Mesenchymal stem cell (in vitro differentiated cells and primary cell): ENCODE results near the gene RPAP2.
A peak's percentile ranks its signal among the peaks of the same experiment; 100 is the strongest.

Experiments used
- DNase-seq: peaks from one replicate; pipeline ENCODE4 v3.0.0-alpha.2; 2013
- H2AFZ ChIP-seq: one replicate; pipeline ENCODE4 v1.6.1; 2013; ENCODE audit warnings: low read depth, mild to moderate bottlenecking, control low read depth, inconsistent platforms, low read length, moderate library complexity
- H2AK5ac ChIP-seq: 2 replicates; pipeline ENCODE4 v1.6.1; 2013; ENCODE audit warnings: low read length, moderate library complexity, mild to moderate bottlenecking, inconsistent platforms; ENCODE audit not compliant: severe bottlenecking
- H2BK120ac ChIP-seq: one replicate; pipeline ENCODE4 v1.6.1; 2013; ENCODE audit warnings: low read depth, mild to moderate bottlenecking, inconsistent platforms, low read length, moderate library complexity
- H2BK12ac ChIP-seq, 2 experiments: one replicate each; pipeline ENCODE4 v1.6.1; 2013; ENCODE audit warnings: inconsistent platforms in 2 of 2, low read length in 2 of 2, mild to moderate bottlenecking in 2 of 2, moderate library complexity in 2 of 2, control low read depth in 1 of 2
- H2BK15ac ChIP-seq: one replicate; pipeline ENCODE4 v1.6.1; 2013; ENCODE audit warnings: mild to moderate bottlenecking, low read depth, inconsistent platforms; ENCODE audit not compliant: poor library complexity, severe bottlenecking
- H2BK5ac ChIP-seq: 2 replicates; pipeline ENCODE4 v1.6.1; 2013; ENCODE audit warnings: low read depth, mild to moderate bottlenecking, low read length, control low read depth, inconsistent platforms; ENCODE audit not compliant: poor library complexity, severe bottlenecking
- H3K14ac ChIP-seq, 2 experiments: one replicate each; pipeline ENCODE4 v1.6.1; 2013; ENCODE audit warnings: inconsistent platforms in 2 of 2, low read length in 2 of 2, control low read depth in 1 of 2, mild to moderate bottlenecking in 1 of 2, moderate library complexity in 1 of 2
- H3K18ac ChIP-seq, 2 experiments: one replicate each; pipeline ENCODE4 v1.6.1; 2013; ENCODE audit warnings: inconsistent platforms in 2 of 2, low read length in 2 of 2, control low read depth in 1 of 2, low read depth in 1 of 2, mild to moderate bottlenecking in 1 of 2
- H3K23ac ChIP-seq, 2 experiments: one replicate each; pipeline ENCODE4 v1.6.1; 2013; ENCODE audit warnings: inconsistent platforms in 2 of 2, low read length in 2 of 2, mild to moderate bottlenecking in 2 of 2, moderate library complexity in 2 of 2, control low read depth in 1 of 2
- H3K27ac ChIP-seq: 2 replicates; pipeline ENCODE4 v1.5.1; 2013; ENCODE audit warnings: mild to moderate bottlenecking, moderate library complexity, low read length, control low read depth, inconsistent platforms; ENCODE audit not compliant: poor library complexity, severe bottlenecking
- H3K27me3 ChIP-seq, 2 experiments: 2 replicates each; pipeline versions ENCODE4 v1.6.1 to v1.7.0; 2013; ENCODE audit warnings: low read length in 2 of 2, mild to moderate bottlenecking in 2 of 2, moderate library complexity in 2 of 2, control low read depth in 1 of 2, inconsistent platforms in 1 of 2; ENCODE audit not compliant: control insufficient read depth in 1 of 2, insufficient read depth in 1 of 2
- H3K36me3 ChIP-seq, 2 experiments: 2 replicates each; pipeline versions ENCODE4 v1.6.1 to v1.7.0; 2013; ENCODE audit warnings: low read length in 2 of 2, control low read depth in 1 of 2, inconsistent platforms in 1 of 2, low read depth in 1 of 2, mild to moderate bottlenecking in 1 of 2; ENCODE audit not compliant: insufficient read depth in 2 of 2, control insufficient read depth in 1 of 2
- H3K4ac ChIP-seq, 2 experiments: one replicate each; pipeline ENCODE4 v1.6.1; 2013; ENCODE audit warnings: inconsistent platforms in 2 of 2, low read length in 2 of 2, mild to moderate bottlenecking in 2 of 2, moderate library complexity in 2 of 2, control low read depth in 1 of 2, low read depth in 1 of 2
- H3K4me1 ChIP-seq: 2 replicates; pipeline ENCODE4 v1.6.1; 2013; ENCODE audit warnings: low read depth, low read length, control low read depth; ENCODE audit not compliant: control insufficient read depth, insufficient read depth
- H3K4me2 ChIP-seq: 2 replicates; pipeline ENCODE4 v1.6.1; 2013; ENCODE audit warnings: low read length, mild to moderate bottlenecking, inconsistent platforms; ENCODE audit not compliant: poor library complexity, severe bottlenecking
- H3K4me3 ChIP-seq, 2 experiments: 2 replicates each; pipeline versions ENCODE4 v1.5.1 to v1.7.0; 2013; ENCODE audit warnings: low read length in 2 of 2, mild to moderate bottlenecking in 2 of 2, control low read depth in 1 of 2, low read depth in 1 of 2; ENCODE audit not compliant: insufficient read depth in 1 of 2
- H3K79me1 ChIP-seq: replicated peaks from 2 replicates; pipeline ENCODE4 v1.6.1; 2013; ENCODE audit warnings: mild to moderate bottlenecking, control low read depth, low read length, inconsistent platforms; ENCODE audit not compliant: poor library complexity, severe bottlenecking
- H3K9ac ChIP-seq: 2 replicates; pipeline ENCODE4 v1.7.0; 2013; ENCODE audit warnings: mild to moderate bottlenecking, low read length, moderate library complexity
- H3K9me3 ChIP-seq: 2 replicates; pipeline ENCODE4 v1.7.0; 2013; ENCODE audit warnings: mild to moderate bottlenecking, low read length; ENCODE audit not compliant: control insufficient read depth
- H4K8ac ChIP-seq: one replicate; pipeline ENCODE4 v1.6.1; 2013; ENCODE audit warnings: inconsistent platforms, mild to moderate bottlenecking, low read length, moderate library complexity
- H4K91ac ChIP-seq: one replicate; pipeline ENCODE4 v1.6.1; 2013; ENCODE audit warnings: mild to moderate bottlenecking, low read length, inconsistent platforms
- WGBS: methylation state at CpG from one replicate; pipeline ENCODE4 v1.1.7; 2013; ENCODE audit warnings: mixed read lengths; 5-methylcytosine and 5-hydroxymethylcytosine counted together

Gene RPAP2

GRCh38 chr1:92323473-92324453 is 24.9 kb downstream of the RPAP2 start:
- Histone ChIP-seq H2BK15ac (no peak overlapping the region), H2BK12ac (no peak overlapping the region), H3K23ac (no peak overlapping the region), H3K14ac (no peak overlapping the region), H3K27me3 (no peaks in the 10 kb centered on the region), H2AK5ac (no peak overlapping the region), H2BK120ac (no peak overlapping the region), H3K36me3 (peaks cover 12 to 70% of the 10 kb centered on the region in 2 experiments), H2AFZ (no peak overlapping the region), H4K8ac (no peak overlapping the region), H4K91ac (no peak overlapping the region), H2BK5ac (no peak overlapping the region), H3K18ac (no peak overlapping the region), H3K4me2 (no peak overlapping the region), H3K9ac (no peak overlapping the region), H3K4me3 (no peak overlapping the region), H3K9me3 (peaks cover 35% of the 10 kb centered on the region), H3K79me1 (peaks cover 10% of the 10 kb centered on the region), H3K27ac (no peak overlapping the region), H3K4ac (no peak overlapping the region), H3K4me1 (no peaks in the 10 kb centered on the region)
- no peak for DNase-seq
- WGBS = 96% methylated on average over 5 of the region's 7 CpGs

DNA sequence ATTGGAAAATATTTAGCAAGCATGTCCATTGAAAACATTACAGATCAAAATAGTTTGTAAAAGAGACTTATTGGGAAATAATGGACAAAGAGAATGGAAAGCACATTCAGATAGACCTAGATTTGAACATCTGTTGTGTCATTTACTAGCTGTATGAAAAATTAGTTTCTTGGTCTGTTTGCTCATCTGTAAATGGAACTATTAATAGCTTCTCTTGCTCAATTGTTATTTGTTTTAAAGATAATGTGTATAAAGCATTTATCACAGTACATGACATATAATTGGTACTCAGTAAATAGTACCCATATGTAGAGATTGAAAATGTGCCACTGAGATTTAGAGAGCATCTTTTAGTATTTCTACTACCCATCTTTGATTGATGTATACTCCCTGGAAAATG is 25.9 kb downstream of the RPAP2 start:
- Histone ChIP-seq H2BK5ac (no peak overlapping the region), H3K27me3 (no peaks in the 10 kb centered on the region), H4K91ac (no peak overlapping the region), H2AK5ac (no peak overlapping the region), H3K4me1 (peaks cover 3% of the 10 kb centered on the region), H3K79me1 (peaks cover 12% of the 10 kb centered on the region), H2AFZ (no peak overlapping the region), H2BK12ac (no peak overlapping the region), H3K18ac (no peak overlapping the region), H3K9me3 (peaks cover 44% of the 10 kb centered on the region), H3K14ac (no peak overlapping the region), H4K8ac (no peak overlapping the region), H3K4me2 (no peak overlapping the region), H3K23ac (no peak overlapping the region), H3K9ac (no peak overlapping the region), H3K4ac (no peak overlapping the region), H3K36me3 (peaks cover 20 to 72% of the 10 kb centered on the region in 2 experiments), H3K4me3 (no peak overlapping the region), H2BK15ac (no peak overlapping the region), H2BK120ac (no peak overlapping the region), H3K27ac (no peak overlapping the region)
- DNase-seq = no peak

GRCh38 chr1:92326681-92327080 is 27.8 kb downstream of the RPAP2 start:
- H3K23ac ChIP-seq = no peak overlapping the region
- peaks cover 19 to 67% of the 10 kb centered on the region in 2 experiments for H3K36me3 ChIP-seq
- H2AFZ ChIP-seq = no peak overlapping the region
- H3K4me1 ChIP-seq = peaks cover 3% of the 10 kb centered on the region
- H4K91ac ChIP-seq = no peak overlapping the region
- WGBS = no CpG with 5 or more reads among the region's 1 CpG
- no peak overlapping the region for H3K14ac ChIP-seq
- H3K4ac ChIP-seq = no peak overlapping the region
- no peak overlapping the region for H3K4me2 ChIP-seq
- peak overlapping the region in 1 of 2 experiments; percentile 10 for H3K4me3 ChIP-seq
- no peak overlapping the region for H2BK15ac ChIP-seq
- no peak overlapping the region for H2BK12ac ChIP-seq
- no peak for DNase-seq
- no peak overlapping the region for H2BK120ac ChIP-seq
- H3K79me1 ChIP-seq = peaks cover 17% of the 10 kb centered on the region
- H2BK5ac ChIP-seq = no peak overlapping the region
- peaks cover 44% of the 10 kb centered on the region for H3K9me3 ChIP-seq
- no peak overlapping the region for H2AK5ac ChIP-seq
- no peak overlapping the region for H3K9ac ChIP-seq
- no peak overlapping the region for H3K18ac ChIP-seq
- no peak overlapping the region for H4K8ac ChIP-seq
- no peaks in the 10 kb centered on the region for H3K27me3 ChIP-seq
- H3K27ac ChIP-seq = no peak overlapping the region

GRCh38 chr1:92327794-92328193 is 28.9 kb downstream of the RPAP2 start:
- Histone ChIP-seq H3K23ac (no peak overlapping the region), H2AK5ac (no peak overlapping the region), H4K91ac (no peak overlapping the region), H2AFZ (no peak overlapping the region), H3K4me2 (no peak overlapping the region), H4K8ac (no peak overlapping the region), H2BK15ac (no peak overlapping the region), H2BK120ac (no peak overlapping the region), H3K18ac (no peak overlapping the region), H3K14ac (no peak overlapping the region), H3K36me3 (peaks cover 19 to 67% of the 10 kb centered on the region in 2 experiments), H2BK12ac (no peak overlapping the region), H3K27me3 (no peaks in the 10 kb centered on the region), H3K79me1 (peaks cover 17% of the 10 kb centered on the region), H3K4me3 (no peak overlapping the region), H2BK5ac (no peak overlapping the region), H3K4ac (no peak overlapping the region), H3K9me3 (peaks cover 44% of the 10 kb centered on the region), H3K4me1 (peaks cover 3% of the 10 kb centered on the region), H3K27ac (no peak overlapping the region), H3K9ac (no peak overlapping the region)
- DNase-seq = no peak
- 100% methylated on average over 2 of the region's 4 CpGs for WGBS
